HG03558 (cell line): Measurements from ENCODE around the gene FHL1.
"Not testable (repeated sequence)": the region's sequence is repeated elsewhere in the genome, so short reads cannot be mapped to it uniquely, and the experiment has no call there.

Experiments used
- ATAC-seq: cut with Tn5 transposase; IDR thresholded peaks from one replicate; pipeline ENCODE4 v1.9.1; 2021; ENCODE audit warnings: moderate number of reproducible peaks; ENCODE audit not compliant: unreplicated experiment; ENCODE audit errors: extremely low read depth

The FHL1 gene

GRCh38 chrX:136146614-136147314 is 569 bp upstream of the FHL1 start:
- no peak for ATAC-seq

GRCh38 chrX:136147976-136148375 is 643 bp downstream of the FHL1 start:
- no peak for ATAC-seq

GRCh38 chrX:136148391-136148790 is 1.1 kb downstream of the FHL1 start:
- ATAC-seq: no peak

- ATAC-seq: no peak
Measured at GRCh38 chrX:136154998-136155397, 7.7 kb downstream of the FHL1 start.

- ATAC-seq: no peak
Measured at GRCh38 chrX:136156560-136157117, 9.3 kb downstream of the FHL1 start.

- no peak for ATAC-seq
Measured at GRCh38 chrX:136157187-136157586, 9.9 kb downstream of the FHL1 start.

- no peak for ATAC-seq
Measured at GRCh38 chrX:136158685-136159084, 11.4 kb downstream of the FHL1 start.

- ATAC-seq: no peak
Measured at GRCh38 chrX:136159611-136160025, 12.3 kb downstream of the FHL1 start.

- no peak for ATAC-seq
Measured at GRCh38 chrX:136162827-136163570, 15.7 kb downstream of the FHL1 start.

GRCh38 chrX:136163689-136164088 is 16.4 kb downstream of the FHL1 start:
- no peak for ATAC-seq

- ATAC-seq: no peak
Measured at GRCh38 chrX:136165406-136165805, 18.1 kb downstream of the FHL1 start.

GRCh38 chrX:136166221-136166855 is 19.0 kb downstream of the FHL1 start:
- no peak for ATAC-seq

GRCh38 chrX:136167989-136168388 is 20.7 kb downstream of the FHL1 start:
- ATAC-seq: not testable (repeated sequence)

GRCh38 chrX:136168929-136169735 is 21.8 kb downstream of the FHL1 start:
- ATAC-seq: no peak

- ATAC-seq: no peak
Measured at GRCh38 chrX:136170139-136170800, 22.9 kb downstream of the FHL1 start.

- no peak for ATAC-seq
Measured at GRCh38 chrX:136171420-136171819, 24.1 kb downstream of the FHL1 start.

GRCh38 chrX:136176399-136176825 is 29.1 kb downstream of the FHL1 start:
- ATAC-seq: no peak

- ATAC-seq: no peak
Measured at GRCh38 chrX:136179133-136179532, 31.8 kb downstream of the FHL1 start.

GRCh38 chrX:136182414-136182813 is 35.1 kb downstream of the FHL1 start:
- no peak for ATAC-seq

- no peak for ATAC-seq
Measured at GRCh38 chrX:136183172-136183571, 35.8 kb downstream of the FHL1 start.
